Thymus (tissue), 11 donors: ENCODE data around the gene RAB3IL1. TPM values are rescaled to one million over a fixed set of nuclear protein-coding genes. Genes with fewer than 3 reads are reported as not detected.

Experiments used
- DNase-seq, 9 donors: peaks; one replicate each; pipeline ENCODE4 v3.0.0-alpha.2; 2013; ENCODE audit warnings: low spot score in 9 of 9, low read depth in 6 of 9, missing footprints in 1 of 9
- H3K27ac ChIP-seq, 2 donors: one replicate each; pipeline ENCODE4 v1.5.1; 2013; ENCODE audit warnings: control low read depth in 1 of 2, low read depth in 1 of 2, low read length in 1 of 2, mild to moderate bottlenecking in 1 of 2, moderate library complexity in 1 of 2
- H3K27me3 ChIP-seq, 2 donors: one replicate each; pipeline ENCODE4 v1.5.1; 2013; ENCODE audit warnings: low read length in 1 of 2; ENCODE audit not compliant: control insufficient read depth in 2 of 2, insufficient read depth in 1 of 2
- H3K36me3 ChIP-seq, 2 donors: one replicate each; pipeline ENCODE4 v1.5.1; 2013; ENCODE audit warnings: low read length in 1 of 2, mild to moderate bottlenecking in 1 of 2, moderate library complexity in 1 of 2; ENCODE audit not compliant: control insufficient read depth in 2 of 2, insufficient read depth in 2 of 2
- H3K4me1 ChIP-seq, 2 donors: one replicate each; pipeline ENCODE4 v1.5.1; 2013; ENCODE audit warnings: low read length in 2 of 2; ENCODE audit not compliant: control insufficient read depth in 2 of 2, insufficient read depth in 2 of 2
- H3K4me3 ChIP-seq, 2 donors: one replicate each; pipeline ENCODE4 v1.5.1; 2013; ENCODE audit warnings: low read length in 2 of 2, control low read depth in 1 of 2, mild to moderate bottlenecking in 1 of 2
- H3K9me3 ChIP-seq, 2 donors: one replicate each; pipeline ENCODE4 v1.5.1; 2013; ENCODE audit warnings: low read length in 1 of 2, mild to moderate bottlenecking in 1 of 2; ENCODE audit not compliant: control insufficient read depth in 2 of 2, insufficient read depth in 1 of 2
- WGBS: extraction: QIAGEN DNeasy Blood & Tissue Kit; methylation state at CpG from one replicate; pipeline ENCODE4 v1.1.7; 2013; 5-methylcytosine and 5-hydroxymethylcytosine counted together
- polyA plus RNA-seq: library from polyadenylated mRNA; stranded (reverse); fragments of 200-250 nt; gene quantifications from one replicate; pipeline ENCODE4 v1.2.3, GENCODE V29; 2013
- total RNA-seq: library from RNA; stranded (reverse); fragments of 120-200 nt; gene quantifications from one replicate; pipeline ENCODE4 v1.2.4, GENCODE V29; 2013
- donor health status: healthy.

RAB3IL1 gene
- total and polyA plus RNA-seq, 2 donors: 3.6 to 14.2 TPM

- no peaks in the 10 kb centered on the region for H3K36me3 ChIP-seq
- peaks cover 9 to 39% of the 10 kb centered on the region in 2 donors for H3K27me3 ChIP-seq
- WGBS: 90% methylated on average over 17 of the region's 17 CpGs
- peaks cover 8 to 23% of the 10 kb centered on the region in 2 donors for H3K4me1 ChIP-seq
- H3K27ac ChIP-seq: no peak overlapping the region
- H3K9me3 ChIP-seq: no peaks in the 10 kb centered on the region
- no peak overlapping the region for H3K4me3 ChIP-seq
- no peak for DNase-seq
Observed at GRCh38 chr11:61895046-61895717, 22.2 kb downstream of the RAB3IL1 start.

GRCh38 chr11:61893981-61894380 lies 23.4 kb downstream of the RAB3IL1 start:
- Histone ChIP-seq H3K4me3 (no peak overlapping the region), H3K36me3 (no peaks in the 10 kb centered on the region), H3K9me3 (no peaks in the 10 kb centered on the region), H3K4me1 (peaks cover 8 to 19% of the 10 kb centered on the region in 2 donors), H3K27ac (no peak overlapping the region), H3K27me3 (peaks cover 9 to 46% of the 10 kb centered on the region in 2 donors)
- DNase-seq: no peak
- WGBS: 64% methylated on average over 5 of the region's 5 CpGs

GRCh38 chr11:61892085-61892370 lies 25.3 kb downstream of the RAB3IL1 start:
- H3K27me3 ChIP-seq: peaks cover 9 to 54% of the 10 kb centered on the region in 2 donors
- H3K4me3 ChIP-seq: peak overlapping the region; percentile 29 to 63
- H3K36me3 ChIP-seq: no peaks in the 10 kb centered on the region
- DNase-seq: no peak
- peak overlapping the region in 1 of 2 donors; percentile 2 for H3K27ac ChIP-seq
- 16% methylated on average over 12 of the region's 12 CpGs for WGBS
- peaks cover 6 to 15% of the 10 kb centered on the region in 2 donors for H3K4me1 ChIP-seq
- H3K9me3 ChIP-seq: no peaks in the 10 kb centered on the region

- Histone ChIP-seq H3K27me3 (peaks cover 9 to 56% of the 10 kb centered on the region in 2 donors), H3K9me3 (peaks cover 0 to 4% of the 10 kb centered on the region in 2 donors), H3K4me3 (peak within 1 kb of the TSS; percentile 40 to 63), H3K36me3 (no peaks in the 10 kb centered on the region), H3K4me1 (peaks cover 6 to 15% of the 10 kb centered on the region in 2 donors), H3K27ac (peak within 1 kb of the TSS in 1 of 2 donors; percentile 2)
- peak in 5 of 9 donors; percentile 12 to 49 (median 33) for DNase-seq
- under 1% methylated on average over 96 of the region's 96 CpGs for WGBS
Observed at GRCh38 chr11:61891331-61892084, 25.9 kb downstream of the RAB3IL1 start, which contains the start of gene FADS3. Gene FADS3, minus strand, starts transcription at chr11:61891545. Its CDS starts 164 bp downstream, at chr11:61891381.

- no peak for DNase-seq
- Histone ChIP-seq H3K27me3 (peaks cover 9 to 56% of the 10 kb centered on the region in 2 donors), H3K9me3 (peaks cover 0 to 4% of the 10 kb centered on the region in 2 donors), H3K36me3 (no peaks in the 10 kb centered on the region), H3K27ac (no peak overlapping the region), H3K4me1 (peaks cover 6 to 15% of the 10 kb centered on the region in 2 donors), H3K4me3 (peak overlapping the region; percentile 40 to 63)
- WGBS: 2% methylated on average over 38 of the region's 38 CpGs
Observed at GRCh38 chr11:61890529-61891330, 26.6 kb downstream of the RAB3IL1 start.

GRCh38 chr11:61889831-61890230 lies 27.5 kb downstream of the RAB3IL1 start:
- DNase-seq: no peak
- H3K4me3 ChIP-seq: no peak overlapping the region
- H3K4me1 ChIP-seq: peaks cover 6 to 15% of the 10 kb centered on the region in 2 donors
- peaks cover 0 to 4% of the 10 kb centered on the region in 2 donors for H3K9me3 ChIP-seq
- H3K27me3 ChIP-seq: peaks cover 9 to 54% of the 10 kb centered on the region in 2 donors
- 96% methylated on average over 10 of the region's 10 CpGs for WGBS
- no peaks in the 10 kb centered on the region for H3K36me3 ChIP-seq
- no peak overlapping the region for H3K27ac ChIP-seq

- Histone ChIP-seq H3K36me3 (no peaks in the 10 kb centered on the region), H3K27me3 (peaks cover 9 to 50% of the 10 kb centered on the region in 2 donors), H3K9me3 (peaks cover 0 to 4% of the 10 kb centered on the region in 2 donors), H3K27ac (no peak overlapping the region), H3K4me1 (peaks cover 6 to 15% of the 10 kb centered on the region in 2 donors), H3K4me3 (no peak overlapping the region)
- no peak for DNase-seq
- 97% methylated on average over 12 of the region's 12 CpGs for WGBS
Observed at GRCh38 chr11:61888590-61888989, 28.8 kb downstream of the RAB3IL1 start.

- Histone ChIP-seq H3K9me3 (peaks cover 0 to 4% of the 10 kb centered on the region in 2 donors), H3K27me3 (peaks cover 8 to 43% of the 10 kb centered on the region in 2 donors), H3K36me3 (no peaks in the 10 kb centered on the region), H3K4me1 (peaks cover 6 to 15% of the 10 kb centered on the region in 2 donors), H3K4me3 (no peak overlapping the region), H3K27ac (no peak overlapping the region)
- DNase-seq: no peak
- 95% methylated on average over 7 of the region's 7 CpGs for WGBS
Observed at GRCh38 chr11:61887839-61888494, 29.4 kb downstream of the RAB3IL1 start.
